ENCODE measurements around the gene AKAP6.

GRCh38 chr14:32343926-32344430 lies 14.9 kb downstream of the AKAP6 start:
- TF ChIP-seq CTCF (IDR thresholded peaks at IDR 0.05): no peak
- TF ChIP-seq POLR2A (IDR thresholded peaks at IDR 0.05): no peak
